ENCODE data around the gene TRIM24. TPM values are rescaled to one million over a fixed set of nuclear protein-coding genes. Genes with fewer than 3 reads are reported as not detected.

The TRIM24 gene
- total RNA-seq, 1 experiment from 2014 or later = 28.4 TPM

DNA sequence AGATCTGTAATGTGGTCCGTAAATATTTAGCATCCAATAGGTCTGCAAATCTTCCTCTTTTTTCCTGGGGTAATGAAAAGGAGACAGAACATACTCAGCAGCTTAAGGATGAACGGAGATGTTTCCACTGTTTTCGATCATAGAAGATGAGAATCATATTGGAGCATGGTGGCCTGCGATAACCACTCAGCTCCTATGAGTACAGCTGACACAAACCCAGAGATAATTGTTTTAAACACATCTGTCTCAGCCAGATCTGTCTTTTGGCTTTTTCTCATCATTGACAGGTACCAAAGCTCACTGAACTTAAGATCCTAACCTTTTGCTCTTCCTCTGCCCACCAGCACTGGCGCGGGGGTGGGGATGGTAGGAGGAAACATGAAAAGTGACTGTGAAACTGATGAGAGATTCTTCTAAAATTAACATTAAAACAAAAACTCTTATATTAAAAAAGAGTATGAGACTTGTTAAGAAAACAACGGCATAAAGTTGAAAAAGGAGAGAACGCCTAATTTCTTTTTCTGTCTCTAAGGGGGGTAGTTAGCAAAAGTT, 170.1 kb downstream of the TRIM24 start:
- Histone ChIP-seq H3K9me3 (ENCODE audit: control insufficient read depth, insufficient read depth, low read depth, low read length) (no peaks in the 10 kb centered on the region), H3K27ac (ENCODE audit: low read length) (no peak overlapping the region), H3K4me1 (ENCODE audit: control insufficient read depth, insufficient read depth, low read length) (no peaks in the 10 kb centered on the region), H3K4me3 (ENCODE audit: low read depth in 2 of 2, low read length in 2 of 2) (no peak overlapping the region), H3K27me3 (ENCODE audit: control insufficient read depth, insufficient read depth, low read length) (peaks cover 5% of the 10 kb centered on the region; the same call in 1 of the 2 replicates), H3K36me3 (ENCODE audit: control insufficient read depth, insufficient read depth, low read length) (no peaks in the 10 kb centered on the region)
- CTCF ChIA-PET = no interaction called here
- ATAC-seq (no peak), DNase-seq (ENCODE audit: low read depth, low spot score) (no peak)
- BruUV-seq (replicated peaks) = no TSS peak
- POLR2A ChIA-PET = no interaction called here
- in situ Hi-C loops (cut with HindIII; ENCODE audit: low pct_unique_long_range_greater_than_20kb, low sequenced_read_pairs) = no loop called here
- TF ChIP-seq TCF7L2 (IDR thresholded peaks at IDR 0.05; ENCODE audit: low read depth, low read length) = no peak
- TF ChIP-seq, protein P1, sequence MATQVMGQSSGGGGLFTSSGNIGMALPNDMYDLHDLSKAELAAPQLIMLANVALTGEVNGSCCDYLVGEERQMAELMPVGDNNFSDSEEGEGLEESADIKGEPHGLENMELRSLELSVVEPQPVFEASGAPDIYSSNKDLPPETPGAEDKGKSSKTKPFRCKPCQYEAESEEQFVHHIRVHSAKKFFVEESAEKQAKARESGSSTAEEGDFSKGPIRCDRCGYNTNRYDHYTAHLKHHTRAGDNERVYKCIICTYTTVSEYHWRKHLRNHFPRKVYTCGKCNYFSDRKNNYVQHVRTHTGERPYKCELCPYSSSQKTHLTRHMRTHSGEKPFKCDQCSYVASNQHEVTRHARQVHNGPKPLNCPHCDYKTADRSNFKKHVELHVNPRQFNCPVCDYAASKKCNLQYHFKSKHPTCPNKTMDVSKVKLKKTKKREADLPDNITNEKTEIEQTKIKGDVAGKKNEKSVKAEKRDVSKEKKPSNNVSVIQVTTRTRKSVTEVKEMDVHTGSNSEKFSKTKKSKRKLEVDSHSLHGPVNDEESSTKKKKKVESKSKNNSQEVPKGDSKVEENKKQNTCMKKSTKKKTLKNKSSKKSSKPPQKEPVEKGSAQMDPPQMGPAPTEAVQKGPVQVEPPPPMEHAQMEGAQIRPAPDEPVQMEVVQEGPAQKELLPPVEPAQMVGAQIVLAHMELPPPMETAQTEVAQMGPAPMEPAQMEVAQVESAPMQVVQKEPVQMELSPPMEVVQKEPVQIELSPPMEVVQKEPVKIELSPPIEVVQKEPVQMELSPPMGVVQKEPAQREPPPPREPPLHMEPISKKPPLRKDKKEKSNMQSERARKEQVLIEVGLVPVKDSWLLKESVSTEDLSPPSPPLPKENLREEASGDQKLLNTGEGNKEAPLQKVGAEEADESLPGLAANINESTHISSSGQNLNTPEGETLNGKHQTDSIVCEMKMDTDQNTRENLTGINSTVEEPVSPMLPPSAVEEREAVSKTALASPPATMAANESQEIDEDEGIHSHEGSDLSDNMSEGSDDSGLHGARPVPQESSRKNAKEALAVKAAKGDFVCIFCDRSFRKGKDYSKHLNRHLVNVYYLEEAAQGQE (IDR thresholded peaks at IDR 0.05; ENCODE audit: insufficient read depth in 1 of 2, low read depth in 2 of 2, low read length in 1 of 2) = no peak
- TF ChIP-seq, protein P2, sequence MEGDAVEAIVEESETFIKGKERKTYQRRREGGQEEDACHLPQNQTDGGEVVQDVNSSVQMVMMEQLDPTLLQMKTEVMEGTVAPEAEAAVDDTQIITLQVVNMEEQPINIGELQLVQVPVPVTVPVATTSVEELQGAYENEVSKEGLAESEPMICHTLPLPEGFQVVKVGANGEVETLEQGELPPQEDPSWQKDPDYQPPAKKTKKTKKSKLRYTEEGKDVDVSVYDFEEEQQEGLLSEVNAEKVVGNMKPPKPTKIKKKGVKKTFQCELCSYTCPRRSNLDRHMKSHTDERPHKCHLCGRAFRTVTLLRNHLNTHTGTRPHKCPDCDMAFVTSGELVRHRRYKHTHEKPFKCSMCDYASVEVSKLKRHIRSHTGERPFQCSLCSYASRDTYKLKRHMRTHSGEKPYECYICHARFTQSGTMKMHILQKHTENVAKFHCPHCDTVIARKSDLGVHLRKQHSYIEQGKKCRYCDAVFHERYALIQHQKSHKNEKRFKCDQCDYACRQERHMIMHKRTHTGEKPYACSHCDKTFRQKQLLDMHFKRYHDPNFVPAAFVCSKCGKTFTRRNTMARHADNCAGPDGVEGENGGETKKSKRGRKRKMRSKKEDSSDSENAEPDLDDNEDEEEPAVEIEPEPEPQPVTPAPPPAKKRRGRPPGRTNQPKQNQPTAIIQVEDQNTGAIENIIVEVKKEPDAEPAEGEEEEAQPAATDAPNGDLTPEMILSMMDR (IDR thresholded peaks at IDR 0.05) = no peak
- TF ChIP-seq POLR2AphosphoS5 (IDR thresholded peaks at IDR 0.05; ENCODE audit: low read depth, low read length) = no peak
- TF ChIP-seq SIN3A (IDR thresholded peaks at IDR 0.05; ENCODE audit: borderline replicate concordance, insufficient read depth, low read depth, low read length) = no peak
- intact Hi-C loops (cut with micrococcal nuclease; ENCODE audit: unreplicated experiment) = no loop called here

DNA sequence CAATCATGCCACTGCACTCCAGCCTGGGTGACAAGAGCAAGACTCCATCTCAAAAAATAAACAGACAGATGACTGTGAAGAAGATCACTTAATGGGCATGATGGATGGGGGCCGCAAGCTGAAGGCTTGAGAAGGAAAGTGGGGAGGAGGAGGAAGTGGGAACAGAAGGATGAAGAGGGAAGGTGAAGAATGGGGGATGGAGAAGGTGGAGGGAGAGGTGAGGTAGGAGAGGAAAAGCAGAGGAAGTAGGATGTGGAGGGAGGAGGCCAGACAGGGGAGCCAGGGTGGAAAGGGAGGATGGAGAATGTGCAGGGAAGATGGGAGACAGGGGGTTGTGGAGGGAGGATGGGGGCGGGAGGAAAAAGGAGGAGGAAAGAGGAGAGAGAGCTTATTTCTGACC, 172.3 kb downstream of the TRIM24 start:
- CTCF ChIA-PET = no interaction called here
- ATAC-seq = no peak
- no peaks in the 10 kb centered on the region for H3K36me3 ChIP-seq (ENCODE audit: control insufficient read depth, insufficient read depth, low read length)
- POLR2A ChIA-PET = no interaction called here
- peaks cover 2% of the 10 kb centered on the region; the same call in 1 of the 2 replicates for H3K27me3 ChIP-seq (ENCODE audit: control insufficient read depth, insufficient read depth, low read length)
- DNase-seq (ENCODE audit: low read depth, low spot score) = no peak
- H3K4me1 ChIP-seq (ENCODE audit: control insufficient read depth, insufficient read depth, low read length) = no peaks in the 10 kb centered on the region
- BruUV-seq (replicated peaks) = no TSS peak
- intact Hi-C loops (cut with micrococcal nuclease; ENCODE audit: unreplicated experiment) = no loop called here
- H3K9me3 ChIP-seq (ENCODE audit: control insufficient read depth, insufficient read depth, low read depth, low read length) = no peaks in the 10 kb centered on the region
- H3K27ac ChIP-seq (ENCODE audit: low read length) = no peak overlapping the region
- TF ChIP-seq, protein P2 (IDR thresholded peaks at IDR 0.05) = no peak
- no peak for TF ChIP-seq SIN3A (IDR thresholded peaks at IDR 0.05; ENCODE audit: borderline replicate concordance, insufficient read depth, low read depth, low read length)
- no peak for TF ChIP-seq POLR2AphosphoS5 (IDR thresholded peaks at IDR 0.05; ENCODE audit: low read depth, low read length)
- TF ChIP-seq, protein P1 (IDR thresholded peaks at IDR 0.05; ENCODE audit: insufficient read depth in 1 of 2, low read depth in 2 of 2, low read length in 1 of 2) = no peak
- TF ChIP-seq TCF7L2 (IDR thresholded peaks at IDR 0.05; ENCODE audit: low read depth, low read length) = no peak
- no peak overlapping the region for H3K4me3 ChIP-seq (ENCODE audit: low read depth in 2 of 2, low read length in 2 of 2)
- in situ Hi-C loops (cut with HindIII; ENCODE audit: low pct_unique_long_range_greater_than_20kb, low sequenced_read_pairs) = no loop called here

All from Panc1 (cell line).